HFF-Myc (cell line): ENCODE measurements around the gene ZNF22.

Source experiments
- DNase-seq: peaks from one replicate; pipeline ENCODE4 v3.0.0-alpha.2; 2011; ENCODE audit warnings: low read depth; ENCODE audit errors: extremely low read depth
- H3K4me3 ChIP-seq: replicated peaks from 2 replicates; pipeline ENCODE4 v1.5.1; 2011; ENCODE audit warnings: low read depth, mild to moderate bottlenecking, control low read depth, low read length
- CTCF ChIP-seq: IDR thresholded peaks from 2 replicates; pipeline ENCODE4 v1.5.1; 2012; ENCODE audit warnings: mild to moderate bottlenecking, low read depth, low read length, control low read depth; ENCODE audit errors: missing control alignments

The ZNF22 gene

GRCh38 chr10:44960482-44961229 lies 40.1 kb upstream of the ZNF22 start:
- no peak for DNase-seq
- TF ChIP-seq CTCF = no peak
- H3K4me3 ChIP-seq = no peak overlapping the region

- TF ChIP-seq CTCF = no peak
- no peak for DNase-seq
- no peak overlapping the region for H3K4me3 ChIP-seq
These were observed 39.5 kb upstream of the ZNF22 start for GRCh38 chr10:44961230-44961571.

DNA sequence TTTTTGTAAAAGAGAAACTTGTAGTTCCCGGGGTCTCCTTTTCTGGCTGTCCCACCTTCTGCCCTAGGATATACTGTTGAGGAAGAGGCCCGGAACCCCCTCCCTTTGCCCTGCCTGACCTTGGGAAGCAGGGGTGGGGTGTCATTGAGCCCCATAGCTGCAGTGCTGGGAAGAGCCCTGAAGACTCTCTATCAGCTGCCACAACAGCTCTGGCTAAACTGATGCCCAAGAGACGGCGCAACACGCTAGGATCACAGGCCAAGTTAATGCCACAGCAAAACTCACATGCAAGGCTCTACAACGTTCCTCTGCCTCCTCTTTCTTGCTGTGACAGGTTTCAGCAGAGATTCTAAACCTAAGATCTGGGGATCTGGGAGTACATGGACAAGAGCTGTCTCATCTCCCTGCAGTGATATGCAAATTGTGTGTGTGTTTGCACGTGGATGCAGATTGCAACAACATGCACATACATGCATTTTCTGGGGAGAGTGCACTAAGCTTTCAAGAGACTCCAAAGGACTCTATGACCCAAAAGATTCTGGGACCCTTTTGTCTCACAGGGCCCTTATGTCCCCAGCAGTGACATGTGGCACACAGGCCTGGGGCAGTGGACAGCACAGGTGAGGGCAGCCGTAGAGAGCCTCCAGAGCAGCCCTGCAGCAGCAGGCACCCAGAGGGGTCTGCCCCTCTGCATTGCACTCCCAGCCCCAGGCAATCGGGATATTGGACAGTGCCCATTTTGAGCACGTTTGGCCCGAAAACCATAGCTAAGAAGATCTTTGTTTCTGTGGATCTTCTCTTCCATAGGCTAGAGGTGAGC lies 38.6 kb upstream of the ZNF22 start:
- no peak for DNase-seq
- no peak for TF ChIP-seq CTCF
- no peak overlapping the region for H3K4me3 ChIP-seq

GRCh38 chr10:44962870-44963738 lies 37.6 kb upstream of the ZNF22 start:
- DNase-seq = no peak
- TF ChIP-seq CTCF = no peak
- H3K4me3 ChIP-seq = no peak overlapping the region

GRCh38 chr10:44963772-44964633 lies 36.7 kb upstream of the ZNF22 start:
- no peak overlapping the region for H3K4me3 ChIP-seq
- TF ChIP-seq CTCF = no peak
- DNase-seq = no peak

DNA sequence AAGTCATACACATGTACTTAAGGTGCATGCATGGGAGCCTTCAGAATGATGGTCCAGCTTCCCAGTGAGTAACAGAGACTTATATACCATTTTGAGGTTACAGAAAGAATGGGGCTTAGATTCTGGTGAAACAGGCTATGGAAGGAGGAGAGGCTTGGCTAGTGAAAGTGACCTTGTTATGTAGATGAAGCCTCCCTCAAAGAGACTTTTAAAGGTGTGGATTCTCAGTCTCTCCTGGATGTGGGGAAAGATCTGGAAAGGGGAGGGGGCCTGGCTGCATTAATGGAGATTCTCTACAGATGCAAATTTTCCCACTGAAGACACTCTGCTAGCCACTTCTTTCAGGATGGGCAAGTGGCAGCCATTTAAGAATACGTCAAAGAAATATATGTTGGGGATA lies 35.6 kb upstream of the ZNF22 start:
- TF ChIP-seq CTCF = no peak
- H3K4me3 ChIP-seq = no peak overlapping the region
- DNase-seq = no peak
